Hepatic stellate cell (primary cell): Measurements from ENCODE around the gene LIPG.

Source experiments
- DNase-seq: peaks from one replicate; pipeline ENCODE4 v3.0.0; 2011; ENCODE audit warnings: low spot score

LIPG gene

DNA sequence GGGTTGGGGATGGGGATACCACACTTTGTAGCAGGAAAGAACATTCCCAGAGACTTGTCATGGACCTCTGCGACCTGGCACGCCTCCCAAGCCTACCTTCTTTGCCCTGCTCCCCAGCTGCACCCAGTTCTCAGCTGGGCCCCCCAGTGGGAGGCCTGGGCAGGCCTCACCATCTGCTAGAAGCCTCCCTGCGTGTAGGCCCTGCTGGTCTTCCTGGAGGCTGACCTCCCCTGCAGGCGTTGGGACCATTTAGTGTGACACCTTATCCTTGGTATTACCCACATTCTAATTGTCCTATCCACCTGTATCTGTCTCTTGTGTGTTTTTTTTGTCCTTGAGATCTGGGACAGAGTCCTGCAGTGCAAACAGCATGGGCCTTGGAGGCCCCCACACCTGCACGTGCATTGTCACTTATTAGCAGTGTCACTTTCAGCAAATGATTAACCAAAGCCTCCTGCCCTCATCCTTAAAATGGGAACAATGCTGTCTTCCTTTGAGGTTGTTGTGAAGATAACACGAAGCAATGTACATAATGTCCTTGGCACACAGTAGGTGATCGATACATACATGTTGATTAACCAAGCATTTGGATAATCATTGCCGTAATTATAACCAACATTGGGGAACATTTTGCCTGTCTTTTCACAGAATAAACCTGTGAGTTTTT, 77.2 kb downstream of the LIPG start:
- DNase-seq = no peak

DNA sequence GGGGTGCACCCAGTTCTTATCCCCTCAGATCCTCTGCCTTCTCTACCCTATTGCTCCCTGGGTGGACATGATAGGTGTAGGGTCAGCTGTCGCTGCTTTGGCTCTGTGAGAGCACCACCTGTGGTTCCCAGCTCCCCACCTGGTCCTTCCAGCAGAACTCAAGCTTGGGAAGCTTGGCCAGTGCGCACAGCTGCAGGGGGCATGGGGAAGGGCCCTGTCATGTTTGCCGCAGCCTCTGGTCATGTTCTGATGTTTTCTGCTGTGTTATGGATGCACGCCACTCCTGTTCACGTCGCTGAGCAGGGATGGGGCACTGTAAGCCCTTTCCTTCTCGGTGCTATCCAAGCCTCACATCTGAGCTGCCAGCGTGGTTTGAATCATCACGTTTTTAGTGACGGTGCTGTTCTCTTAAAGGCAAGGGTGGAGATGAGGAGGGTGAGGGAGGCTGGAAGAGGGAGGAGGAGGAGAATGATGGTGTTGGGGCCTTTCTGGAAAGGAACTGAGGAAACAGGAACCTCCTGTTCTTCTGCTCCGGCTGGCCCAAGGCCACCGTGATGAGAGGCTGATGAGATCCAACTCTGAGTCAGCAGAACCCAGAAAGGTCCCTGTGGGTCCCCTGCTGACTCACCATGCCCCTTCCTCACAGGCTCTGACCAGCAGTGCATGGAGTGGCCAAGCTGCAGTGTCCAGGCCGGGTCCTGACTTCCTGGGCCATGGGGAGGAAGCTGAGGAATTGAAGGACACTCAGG, 78.0 kb downstream of the LIPG start:
- no peak for DNase-seq

DNA sequence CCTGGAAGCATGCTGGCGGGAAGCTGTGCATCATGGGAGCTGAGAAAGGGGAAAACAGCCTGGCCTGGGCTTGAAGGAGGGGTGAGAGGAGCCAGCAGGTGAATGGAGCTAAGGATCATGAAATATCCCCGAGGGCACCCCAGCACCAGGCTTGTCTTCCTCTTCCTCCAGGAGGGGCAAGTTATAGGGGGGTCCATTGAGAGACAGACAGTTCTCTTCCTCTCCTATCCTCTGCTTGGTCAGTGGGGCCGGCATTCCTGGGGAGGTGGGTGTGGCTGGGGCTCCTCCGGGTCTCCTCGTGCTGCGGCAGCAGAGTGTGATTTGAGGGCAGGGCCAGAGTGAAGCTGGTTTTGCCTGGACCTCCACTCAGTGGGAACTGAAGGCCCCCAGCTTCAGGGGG, 78.9 kb downstream of the LIPG start:
- no peak for DNase-seq

DNA sequence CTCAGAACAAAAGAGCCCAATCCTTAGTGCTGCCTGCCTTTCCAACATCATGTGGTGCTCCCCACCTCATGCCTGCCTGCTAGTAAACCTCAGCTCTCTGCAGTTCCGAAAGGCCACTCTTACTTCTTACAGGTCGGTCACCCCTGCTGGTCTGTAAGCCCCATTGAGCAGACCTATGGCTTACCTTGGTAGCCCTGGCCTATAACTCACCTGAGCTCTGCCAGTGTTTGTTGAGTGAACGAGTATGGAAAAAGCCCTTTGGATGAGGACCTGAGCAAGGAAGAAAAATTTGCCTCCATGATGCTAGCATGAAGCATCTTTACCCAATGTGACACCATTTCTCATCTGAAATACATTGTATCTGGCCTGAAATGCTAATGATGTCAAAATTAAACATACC, 83.3 kb downstream of the LIPG start:
- DNase-seq = no peak

DNA sequence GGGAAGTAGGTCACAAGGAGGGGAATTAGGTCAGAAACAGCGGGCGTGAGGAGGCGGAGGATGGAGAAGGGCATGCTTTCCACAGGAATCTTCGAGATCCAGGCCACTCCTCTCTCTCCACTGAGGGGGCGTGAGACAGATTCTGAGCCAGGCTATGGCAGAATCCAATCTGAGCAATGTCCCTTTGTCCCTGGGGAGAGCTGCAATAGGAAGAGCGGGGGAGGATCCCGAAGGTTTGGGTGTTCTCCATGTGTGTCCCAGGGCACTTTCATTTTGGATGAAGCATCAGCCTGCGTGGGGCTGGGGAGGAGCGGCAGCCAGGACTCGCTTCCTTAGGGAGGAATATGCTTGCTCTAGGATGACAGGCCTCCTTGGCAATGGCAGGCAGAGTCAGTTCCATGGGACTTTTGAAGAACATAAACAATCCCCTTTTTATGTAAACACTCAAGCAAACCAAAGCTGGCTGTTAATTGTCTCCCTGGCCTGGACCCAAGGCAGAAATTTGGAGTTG, 84.0 kb downstream of the LIPG start:
- peak; percentile 64 for DNase-seq

DNA sequence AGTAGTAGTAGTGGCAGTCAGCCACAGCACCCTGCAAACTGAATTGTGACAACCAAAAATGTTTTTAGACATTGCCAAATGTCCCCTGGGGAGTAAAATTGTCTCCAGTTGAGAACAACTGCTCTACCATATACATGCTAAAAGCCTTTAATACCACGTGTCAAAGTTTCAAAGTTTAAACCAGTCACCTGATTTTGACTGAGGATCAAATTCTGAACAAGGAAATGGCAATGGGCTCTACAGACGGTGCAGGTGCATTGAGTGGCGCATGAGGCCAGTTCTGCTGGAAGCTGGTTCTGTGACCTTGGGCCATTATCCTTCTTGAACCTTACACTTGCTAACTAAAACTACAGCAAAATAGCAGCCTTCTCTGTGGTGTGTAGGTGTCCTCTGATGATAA, 85.0 kb downstream of the LIPG start:
- no peak for DNase-seq

DNA sequence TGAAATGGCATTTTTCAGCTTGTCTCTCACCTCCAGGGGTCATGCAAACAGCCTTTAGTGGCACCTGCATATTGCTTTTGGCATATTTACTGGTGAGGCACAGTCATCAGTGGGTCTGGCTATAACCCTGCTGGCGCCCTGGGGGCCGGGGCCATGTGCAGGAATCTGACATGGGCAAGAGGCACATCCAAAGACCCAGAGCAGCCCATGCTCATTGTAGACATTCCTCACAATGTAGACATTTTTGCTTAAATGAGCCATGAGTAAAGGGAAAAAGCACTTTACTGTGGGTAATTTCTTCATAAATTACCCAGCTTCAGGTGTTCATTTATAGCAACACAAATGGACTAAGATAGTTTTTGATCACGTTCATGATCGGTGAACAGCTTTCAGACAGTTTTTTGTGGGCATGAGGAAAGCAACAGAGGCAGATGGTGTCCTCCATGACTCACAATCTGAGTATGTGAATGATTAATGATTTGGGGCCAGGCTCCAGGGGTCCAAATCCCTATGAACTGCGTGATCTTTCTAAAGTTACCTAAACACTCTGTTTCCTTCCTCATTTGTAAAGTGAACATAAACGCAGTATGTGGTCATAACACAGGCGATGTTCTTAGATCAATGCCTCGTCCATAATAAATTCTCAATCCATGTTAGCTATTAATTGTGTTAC, 85.8 kb downstream of the LIPG start:
- no peak for DNase-seq

DNA sequence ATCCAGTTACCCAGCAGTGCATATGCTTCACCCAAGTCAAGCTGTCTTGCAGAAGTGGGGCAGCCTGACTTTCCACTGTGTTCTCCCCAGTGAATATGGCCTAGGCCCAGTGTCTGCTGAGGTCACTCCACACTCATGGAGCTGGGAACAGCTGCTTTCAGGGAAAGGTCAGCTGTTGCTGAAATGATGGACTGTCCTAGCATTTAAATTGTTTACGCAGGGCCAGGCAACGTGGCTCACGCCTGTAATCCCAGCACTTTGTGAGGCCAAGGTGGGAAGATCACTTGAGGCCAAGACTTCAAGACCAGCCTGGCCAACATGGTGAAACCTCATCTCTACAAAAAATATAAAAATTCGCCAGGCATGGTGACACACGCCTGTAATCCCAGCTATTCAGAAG, 86.5 kb downstream of the LIPG start:
- DNase-seq = no peak
